H4 (cell line): Measurements from ENCODE around the gene DNMT3B. TPM values are rescaled to one million over a fixed set of nuclear protein-coding genes. Genes with fewer than 3 reads are reported as not detected.

ENCODE experiments used
- total RNA-seq: library from RNA; depleted of rRNA; stranded (reverse); fragments of >200 nt; shearing (Covaris generic); gene quantifications from 2 replicates; pipeline ENCODE4 v1.2.3, GENCODE V29; 2014; rRNA removed

DNMT3B gene
- total RNA-seq, 1 experiment from 2014 or later = 5.4 TPM

Other genes starting within 250 kb of the DNMT3B start
- gene NOL4L, start 177.1 kb upstream of the DNMT3B start, total RNA-seq = 10.6 and 13.0 TPM in 2 replicates
- not detected in 2 replicates for gene C20orf203, start 88.4 kb upstream of the DNMT3B start, total RNA-seq
- 17.4 and 29.3 TPM in 2 replicates for gene COMMD7, start 18.9 kb upstream of the DNMT3B start, total RNA-seq
- gene MAPRE1, start 57.6 kb downstream of the DNMT3B start, total RNA-seq = 112 and 119 TPM in 2 replicates
- 0.04 TPM in 1 of 2 replicates, not detected in the other for gene EFCAB8, start 96.5 kb downstream of the DNMT3B start, total RNA-seq
- not detected in 2 replicates for gene SUN5, start 242.0 kb downstream of the DNMT3B start, total RNA-seq
- not detected in 2 replicates for gene BPIFB2, start 245.3 kb downstream of the DNMT3B start, total RNA-seq